MV-4-11 (cell line): Measurements from ENCODE around the gene UVSSA.
"Not testable (repeated sequence)": the region's sequence is repeated elsewhere in the genome, so short reads cannot be mapped to it uniquely, and the experiment has no call there.

Source experiments
- DNase-seq: peaks from one replicate; lab custom pipeline; 2025; lab: John Stamatoyannopoulos, UW

The UVSSA gene

GRCh38 chr4:1421657-1422056, 74.6 kb downstream of the UVSSA start:
- DNase-seq: no peak

- no peak for DNase-seq
Observed at GRCh38 chr4:1427010-1427409, 80.0 kb downstream of the UVSSA start.

- DNase-seq: not testable (repeated sequence)
Observed at GRCh38 chr4:1443688-1444172, 96.7 kb downstream of the UVSSA start.
